Tibial nerve (tissue), 4 donors: Measurements from ENCODE around the gene FGF14.

ENCODE experiments used
- EP300 ChIP-seq, 2 donors: sonication (generic); formaldehyde crosslinking; IDR thresholded peaks; one replicate each; pipeline ENCODE4 v1.6.1; 2017; ENCODE audit warnings: antibody characterized with exemption in 2 of 2, mild to moderate bottlenecking in 1 of 2
- POLR2A ChIP-seq, 2 donors: fragments of 450-650 bp; IDR thresholded peaks; one replicate each; pipeline ENCODE4 v1.6.1; 2017; ENCODE audit warnings: antibody characterized with exemption in 2 of 2, mild to moderate bottlenecking in 2 of 2, moderate library complexity in 2 of 2
- TF ChIP-seq, protein P1 (sequence below), 5 experiments: fragments of 200-600 bp in 3 of 5; fragments of 450-650 bp in 2 of 5; sonication (generic) in 3 of 5; IDR thresholded peaks; one replicate each; pipeline ENCODE4 v1.5.1; 2016 to 2019; ENCODE audit warnings: antibody characterized with exemption in 5 of 5, mild to moderate bottlenecking in 3 of 5, moderate library complexity in 2 of 5

DNA sequence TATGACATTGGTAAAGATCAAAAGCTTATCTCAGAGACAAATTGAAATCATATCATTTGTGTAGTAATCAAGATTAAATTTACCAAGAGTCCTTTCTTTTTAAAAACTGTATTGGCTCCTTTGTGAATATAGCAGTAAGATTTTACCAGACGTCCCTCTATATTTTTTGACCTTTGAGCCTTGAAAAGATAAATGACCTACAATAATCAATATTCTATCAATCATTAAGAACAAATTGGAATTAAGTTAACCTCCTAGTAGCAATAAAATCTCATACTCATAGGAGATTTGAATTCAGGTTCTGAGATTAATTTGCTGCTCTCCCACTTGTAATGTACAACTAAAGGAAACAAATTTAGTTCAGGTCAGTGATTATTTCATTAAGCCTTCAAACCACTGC lies 78.3 kb downstream of the FGF14 start:
- TF ChIP-seq, protein P1, sequence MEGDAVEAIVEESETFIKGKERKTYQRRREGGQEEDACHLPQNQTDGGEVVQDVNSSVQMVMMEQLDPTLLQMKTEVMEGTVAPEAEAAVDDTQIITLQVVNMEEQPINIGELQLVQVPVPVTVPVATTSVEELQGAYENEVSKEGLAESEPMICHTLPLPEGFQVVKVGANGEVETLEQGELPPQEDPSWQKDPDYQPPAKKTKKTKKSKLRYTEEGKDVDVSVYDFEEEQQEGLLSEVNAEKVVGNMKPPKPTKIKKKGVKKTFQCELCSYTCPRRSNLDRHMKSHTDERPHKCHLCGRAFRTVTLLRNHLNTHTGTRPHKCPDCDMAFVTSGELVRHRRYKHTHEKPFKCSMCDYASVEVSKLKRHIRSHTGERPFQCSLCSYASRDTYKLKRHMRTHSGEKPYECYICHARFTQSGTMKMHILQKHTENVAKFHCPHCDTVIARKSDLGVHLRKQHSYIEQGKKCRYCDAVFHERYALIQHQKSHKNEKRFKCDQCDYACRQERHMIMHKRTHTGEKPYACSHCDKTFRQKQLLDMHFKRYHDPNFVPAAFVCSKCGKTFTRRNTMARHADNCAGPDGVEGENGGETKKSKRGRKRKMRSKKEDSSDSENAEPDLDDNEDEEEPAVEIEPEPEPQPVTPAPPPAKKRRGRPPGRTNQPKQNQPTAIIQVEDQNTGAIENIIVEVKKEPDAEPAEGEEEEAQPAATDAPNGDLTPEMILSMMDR (IDR thresholded peaks at IDR 0.05): no peak
- TF ChIP-seq POLR2A (IDR thresholded peaks at IDR 0.05) (no peak), EP300 (IDR thresholded peaks at IDR 0.05) (no peak)
